HEK293 (cell line): ENCODE results near the gene KRTAP3-1.
"Not testable (repeated sequence)": the region's sequence is repeated elsewhere in the genome, so short reads cannot be mapped to it uniquely, and the experiment has no call there.

Experiments used
- SP3 ChIP-seq: fragments of 450-650 bp; formaldehyde crosslinking; IDR thresholded peaks from 2 replicates; pipeline ENCODE4 v1.5.1; 2016; ENCODE audit warnings: missing biosample characterization, missing genetic modification characterization
- ZBTB26 ChIP-seq: fragments of 450-650 bp; formaldehyde crosslinking; optimal IDR thresholded peaks from 2 replicates; pipeline ENCODE3; 2016; ENCODE audit warnings: missing biosample characterization, mild to moderate bottlenecking, missing genetic modification characterization
- ZBTB6 ChIP-seq: fragments of 450-650 bp; formaldehyde crosslinking; IDR thresholded peaks from 2 replicates; pipeline ENCODE4 v1.5.1; 2017; ENCODE audit warnings: missing biosample characterization, missing genetic modification characterization
- ZNF26 ChIP-seq: fragments of 450-650 bp; formaldehyde crosslinking; IDR thresholded peaks from 2 replicates; pipeline ENCODE4 v1.5.1; 2016; ENCODE audit warnings: missing biosample characterization, missing genetic modification characterization
- ZNF654 ChIP-seq: fragments of 450-650 bp; formaldehyde crosslinking; IDR thresholded peaks from 2 replicates; pipeline ENCODE4 v1.5.1; 2016; ENCODE audit warnings: low read depth, missing biosample characterization, missing genetic modification characterization
- TF ChIP-seq, protein P1 (sequence below): fragments of 450-650 bp; formaldehyde crosslinking; IDR thresholded peaks from 2 replicates; pipeline ENCODE4 v1.5.1; 2016; ENCODE audit warnings: missing biosample characterization, missing genetic modification characterization

GRCh38 chr17:41054556-41054955 is 45.6 kb upstream of the KRTAP3-1 start:
- not testable (repeated sequence) for TF ChIP-seq ZBTB6; SP3 (tag by site-specific recombination); ZNF654 (tag by site-specific recombination); ZBTB26 (tag by site-specific recombination); ZNF26 (tag by site-specific recombination)
- TF ChIP-seq, protein P1, sequence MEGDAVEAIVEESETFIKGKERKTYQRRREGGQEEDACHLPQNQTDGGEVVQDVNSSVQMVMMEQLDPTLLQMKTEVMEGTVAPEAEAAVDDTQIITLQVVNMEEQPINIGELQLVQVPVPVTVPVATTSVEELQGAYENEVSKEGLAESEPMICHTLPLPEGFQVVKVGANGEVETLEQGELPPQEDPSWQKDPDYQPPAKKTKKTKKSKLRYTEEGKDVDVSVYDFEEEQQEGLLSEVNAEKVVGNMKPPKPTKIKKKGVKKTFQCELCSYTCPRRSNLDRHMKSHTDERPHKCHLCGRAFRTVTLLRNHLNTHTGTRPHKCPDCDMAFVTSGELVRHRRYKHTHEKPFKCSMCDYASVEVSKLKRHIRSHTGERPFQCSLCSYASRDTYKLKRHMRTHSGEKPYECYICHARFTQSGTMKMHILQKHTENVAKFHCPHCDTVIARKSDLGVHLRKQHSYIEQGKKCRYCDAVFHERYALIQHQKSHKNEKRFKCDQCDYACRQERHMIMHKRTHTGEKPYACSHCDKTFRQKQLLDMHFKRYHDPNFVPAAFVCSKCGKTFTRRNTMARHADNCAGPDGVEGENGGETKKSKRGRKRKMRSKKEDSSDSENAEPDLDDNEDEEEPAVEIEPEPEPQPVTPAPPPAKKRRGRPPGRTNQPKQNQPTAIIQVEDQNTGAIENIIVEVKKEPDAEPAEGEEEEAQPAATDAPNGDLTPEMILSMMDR (tag by site-specific recombination), result not testable (repeated sequence)
